Natural killer cell (primary cell): ENCODE measurements around the gene EIF4EBP2. TPM values are rescaled to one million over a fixed set of nuclear protein-coding genes. Genes with fewer than 3 reads are reported as not detected.

Experiments
- ATAC-seq, 3 donors: fragments of 150-1000 bp in 2 of 3; fragments of 200-7000 bp in 1 of 3; cut with Tn5 transposase; 1 replicate in 1 of 3; 2 replicates in 2 of 3; pipeline ENCODE4 v1.10.0; 2021; ENCODE audit warnings: mild to moderate bottlenecking in 2 of 3, moderate library complexity in 2 of 3
- DNase-seq, 2 donors: peaks; one replicate each; pipeline versions ENCODE4 v3.0.0 to v3.0.0-alpha.2; 2013 to 2021; ENCODE audit warnings: mixed read lengths in 1 of 2
- H3K27ac ChIP-seq: one replicate; pipeline ENCODE4 v1.5.1; 2013; ENCODE audit warnings: mild to moderate bottlenecking, low read length
- H3K27me3 ChIP-seq: one replicate; pipeline ENCODE4 v1.6.1; 2013; ENCODE audit warnings: low read length; ENCODE audit not compliant: control insufficient read depth, insufficient read depth
- H3K36me3 ChIP-seq: one replicate; pipeline ENCODE4 v1.6.1; 2013; ENCODE audit warnings: low read length; ENCODE audit not compliant: control insufficient read depth, insufficient read depth
- H3K4me1 ChIP-seq: one replicate; pipeline ENCODE4 v1.6.1; 2013; ENCODE audit warnings: low read length; ENCODE audit not compliant: control insufficient read depth, insufficient read depth
- H3K4me3 ChIP-seq: one replicate; pipeline ENCODE4 v1.5.1; 2013; ENCODE audit warnings: low read length
- H3K9me3 ChIP-seq: one replicate; pipeline ENCODE4 v1.6.1; 2013; ENCODE audit warnings: low read length; ENCODE audit not compliant: control insufficient read depth, insufficient read depth
- H3K27ac Mint-ChIP-seq, 2 donors: one replicate each; pipeline ENCODE4 v1.8.0; 2022; ENCODE audit warnings: mild to moderate bottlenecking in 2 of 2, mixed read lengths in 2 of 2, moderate library complexity in 1 of 2
- H3K27me3 Mint-ChIP-seq, 2 donors: one replicate each; pipeline ENCODE4 v1.8.0; 2022; ENCODE audit warnings: low read depth in 2 of 2, mixed read lengths in 2 of 2
- H3K36me3 Mint-ChIP-seq: one replicate; pipeline ENCODE4 v1.8.0; 2022; ENCODE audit warnings: mixed read lengths
- H3K4me1 Mint-ChIP-seq, 2 donors: one replicate each; pipeline ENCODE4 v1.8.0; 2022; ENCODE audit warnings: mixed read lengths in 2 of 2
- H3K4me3 Mint-ChIP-seq: one replicate; pipeline ENCODE4 v1.8.0; 2022; ENCODE audit warnings: mild to moderate bottlenecking, moderate library complexity, mixed read lengths
- H3K9me3 Mint-ChIP-seq, 2 donors: one replicate each; pipeline ENCODE4 v1.8.0; 2022; ENCODE audit warnings: mixed read lengths in 2 of 2
- WGBS: methylation state at CpG from one replicate; pipeline ENCODE4 v1.1.7; 2013; ENCODE audit warnings: missing lambda C conversion rate; ENCODE audit not compliant: insufficient coverage; 5-methylcytosine and 5-hydroxymethylcytosine counted together
- intact Hi-C: fragments of 100-400 bp; cut with micrococcal nuclease; formaldehyde crosslinking; loops from one replicate; pipeline ENCODE4 v1.14.2; 2022
- total RNA-seq, 4 donors: library from RNA; stranded (reverse); fragments of 120-200 nt in 1 of 4; gene quantifications; one replicate each; pipeline versions ENCODE4 v1.2.3 to v1.2.4, GENCODE V29; 2013 to 2022
- TF ChIP-seq, protein P1 (sequence below): fragments of 200-600 bp; IDR thresholded peaks from one replicate; pipeline ENCODE4 v1.8.0; 2022; ENCODE audit warnings: antibody characterized with exemption

The EIF4EBP2 gene
- total RNA-seq, 3 donors from 2014 or later (not counting 1 experiment from before 2014, with no cell fraction given) = 60.6 to 71.6 (median 71.1) TPM

GRCh38 chr10:70364772-70365091 is 39.2 kb upstream of the EIF4EBP2 start:
- no peaks in the 10 kb centered on the region for H3K9me3 Mint-ChIP-seq
- no peaks in the 10 kb centered on the region for H3K36me3 Mint-ChIP-seq
- Histone ChIP-seq H3K4me1 (peaks cover 16% of the 10 kb centered on the region), H3K27ac (no peak overlapping the region), H3K4me3 (no peak overlapping the region), H3K9me3 (no peaks in the 10 kb centered on the region), H3K27me3 (no peaks in the 10 kb centered on the region), H3K36me3 (no peaks in the 10 kb centered on the region)
- H3K4me1 Mint-ChIP-seq = peaks cover 9% of the 10 kb centered on the region in 2 donors
- ATAC-seq (no peak), DNase-seq (no peak)
- no peaks in the 10 kb centered on the region for H3K27me3 Mint-ChIP-seq
- intact Hi-C loops = loop anchor here (1.0 to 10.0 kb wide), 3 partner anchors 90 to 248 kb away; no protein-coding TSS in a partner anchor
- peak overlapping the region in 1 of 2 donors; percentile 61 for H3K27ac Mint-ChIP-seq
- 57% methylated on average over 2 of the region's 2 CpGs for WGBS
- no peak overlapping the region for H3K4me3 Mint-ChIP-seq
- TF ChIP-seq, protein P1, sequence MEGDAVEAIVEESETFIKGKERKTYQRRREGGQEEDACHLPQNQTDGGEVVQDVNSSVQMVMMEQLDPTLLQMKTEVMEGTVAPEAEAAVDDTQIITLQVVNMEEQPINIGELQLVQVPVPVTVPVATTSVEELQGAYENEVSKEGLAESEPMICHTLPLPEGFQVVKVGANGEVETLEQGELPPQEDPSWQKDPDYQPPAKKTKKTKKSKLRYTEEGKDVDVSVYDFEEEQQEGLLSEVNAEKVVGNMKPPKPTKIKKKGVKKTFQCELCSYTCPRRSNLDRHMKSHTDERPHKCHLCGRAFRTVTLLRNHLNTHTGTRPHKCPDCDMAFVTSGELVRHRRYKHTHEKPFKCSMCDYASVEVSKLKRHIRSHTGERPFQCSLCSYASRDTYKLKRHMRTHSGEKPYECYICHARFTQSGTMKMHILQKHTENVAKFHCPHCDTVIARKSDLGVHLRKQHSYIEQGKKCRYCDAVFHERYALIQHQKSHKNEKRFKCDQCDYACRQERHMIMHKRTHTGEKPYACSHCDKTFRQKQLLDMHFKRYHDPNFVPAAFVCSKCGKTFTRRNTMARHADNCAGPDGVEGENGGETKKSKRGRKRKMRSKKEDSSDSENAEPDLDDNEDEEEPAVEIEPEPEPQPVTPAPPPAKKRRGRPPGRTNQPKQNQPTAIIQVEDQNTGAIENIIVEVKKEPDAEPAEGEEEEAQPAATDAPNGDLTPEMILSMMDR = peak; percentile 40

- H3K4me3 Mint-ChIP-seq = no peak overlapping the region
- no peak overlapping the region for H3K4me3 ChIP-seq
- no peaks in the 10 kb centered on the region for H3K9me3 ChIP-seq
- no peaks in the 10 kb centered on the region for H3K27me3 ChIP-seq
- no peaks in the 10 kb centered on the region for H3K36me3 Mint-ChIP-seq
- ATAC-seq = no peak
- no peaks in the 10 kb centered on the region for H3K36me3 ChIP-seq
- H3K9me3 Mint-ChIP-seq = no peaks in the 10 kb centered on the region
- intact Hi-C loops = loop anchor here (10.0 kb wide), 1 partner anchor 92 kb away; no protein-coding TSS in a partner anchor
- no peak overlapping the region for H3K27ac ChIP-seq
- WGBS = 95% methylated on average over 7 of the region's 8 CpGs
- peaks cover 16% of the 10 kb centered on the region for H3K4me1 ChIP-seq
- H3K27ac Mint-ChIP-seq = no peak overlapping the region
- no peaks in the 10 kb centered on the region for H3K27me3 Mint-ChIP-seq
- TF ChIP-seq, protein P1 = no peak
- no peak for DNase-seq
- H3K4me1 Mint-ChIP-seq = peaks cover 9% of the 10 kb centered on the region in 2 donors
Measured at GRCh38 chr10:70367195-70367796, 36.6 kb upstream of the EIF4EBP2 start.

- no peaks in the 10 kb centered on the region for H3K27me3 ChIP-seq
- WGBS = 90% methylated on average over 8 of the region's 10 CpGs
- no peaks in the 10 kb centered on the region for H3K36me3 ChIP-seq
- no peak overlapping the region for H3K27ac ChIP-seq
- DNase-seq = no peak
- no peaks in the 10 kb centered on the region for H3K9me3 ChIP-seq
- Mint-ChIP-seq H3K4me1 (peaks cover 9% of the 10 kb centered on the region in 2 donors), H3K27me3 (no peaks in the 10 kb centered on the region), H3K9me3 (no peaks in the 10 kb centered on the region), H3K27ac (no peak overlapping the region), H3K36me3 (no peaks in the 10 kb centered on the region), H3K4me3 (no peak overlapping the region)
- ATAC-seq = no peak
- H3K4me3 ChIP-seq = no peak overlapping the region
- H3K4me1 ChIP-seq = peaks cover 9% of the 10 kb centered on the region
- TF ChIP-seq, protein P1 = no peak
- intact Hi-C loops = loop anchor here (10.0 kb wide), 1 partner anchor 94 kb away; no protein-coding TSS in a partner anchor
Measured at GRCh38 chr10:70368774-70369482, 35.0 kb upstream of the EIF4EBP2 start.
